Transverse colon (tissue), 4 donors: Measurements from ENCODE around the gene CGNL1. TPM values are rescaled to one million over a fixed set of nuclear protein-coding genes. Genes with fewer than 3 reads are reported as not detected.

Experiments used
- DNase-seq: peaks from one replicate; pipeline ENCODE4 v3.0.0-alpha.2; 2019
- H3K27ac ChIP-seq, 4 donors: fragments of 200-600 bp; sonication (generic); 2 replicates each; pipeline ENCODE4 v1.5.1; 2016 to 2018; ENCODE audit warnings: inconsistent platforms in 4 of 4
- H3K27me3 ChIP-seq: fragments of 200-600 bp; sonication (generic); 2 replicates; pipeline ENCODE4 v1.5.1; 2017; ENCODE audit warnings: inconsistent platforms
- H3K36me3 ChIP-seq, 4 donors: fragments of 200-600 bp; sonication (generic); 2 replicates each; pipeline ENCODE4 v1.5.1; 2017 to 2019; ENCODE audit warnings: inconsistent platforms in 4 of 4
- H3K4me1 ChIP-seq, 4 donors: fragments of 200-600 bp; sonication (generic); 2 replicates each; pipeline ENCODE4 v1.5.1; 2017 to 2020; ENCODE audit warnings: inconsistent platforms in 4 of 4
- H3K4me3 ChIP-seq, 4 donors: fragments of 200-600 bp; sonication (generic); 1 replicate in 1 of 4; 2 replicates in 3 of 4; pipeline versions ENCODE4 v1.5.1 to v1.6.1; 2017 to 2019; ENCODE audit warnings: inconsistent platforms in 4 of 4
- H3K9me3 ChIP-seq, 2 donors: fragments of 200-600 bp; sonication (generic); 2 replicates each; pipeline ENCODE4 v1.5.1; 2017 to 2019; ENCODE audit warnings: inconsistent platforms in 2 of 2
- EP300 ChIP-seq: sonication (generic); formaldehyde crosslinking; IDR thresholded peaks from one replicate; pipeline ENCODE4 v1.6.1; 2017; ENCODE audit warnings: antibody characterized with exemption, low read depth
- POLR2A ChIP-seq: fragments of 450-650 bp; IDR thresholded peaks from one replicate; pipeline ENCODE4 v1.6.1; 2016; ENCODE audit warnings: antibody characterized with exemption, mild to moderate bottlenecking, moderate library complexity
- POLR2AphosphoS5 ChIP-seq, 3 donors: sonication (generic); formaldehyde crosslinking; IDR thresholded peaks; one replicate each; pipeline ENCODE4 v1.6.1; 2016; ENCODE audit warnings: antibody characterized with exemption in 3 of 3
- WGBS, 2 donors: methylation state at CpG; one replicate each; pipeline ENCODE4 v1.1.5; 2018; ENCODE audit warnings: low coverage in 1 of 2; 5-methylcytosine and 5-hydroxymethylcytosine counted together
- in situ Hi-C, 4 donors: fragments of 200-750 bp; cut with MboI; loops; one replicate each; pipeline versions ENCODE4 v1.15.0 to v1.15.1; 2017; ENCODE audit warnings: low sequenced_read_pairs in 3 of 4, low pct_ligation_motif_present in 1 of 4, low pct_unique_long_range_greater_than_20kb in 1 of 4
- intact Hi-C: fragments of 100-400 bp; cut with DNase I; formaldehyde crosslinking; loops from one replicate; pipeline ENCODE4 v1.15.1; 2023; ENCODE audit warnings: low total_unique reads
- small RNA-seq, 4 donors: library from RNA; depleted of rRNA; stranded (forward); fragments of <200 nt; gene quantifications; one replicate each; pipeline ENCODE3, GENCODE V24; 2016
- total RNA-seq, 4 donors: library from RNA; depleted of rRNA; stranded (reverse); fragments of >200 nt; gene quantifications; one replicate each; pipeline ENCODE4 v1.1.0, GENCODE V29; 2016
- TF ChIP-seq, protein P1 (sequence below), 5 experiments: fragments of 200-600 bp in 3 of 5; fragments of 450-650 bp in 2 of 5; sonication (generic) in 3 of 5; IDR thresholded peaks; 1 replicate in 2 of 5; 2 replicates in 3 of 5; pipeline ENCODE4 v1.5.1; 2016 to 2017; ENCODE audit warnings: antibody characterized with exemption in 5 of 5, inconsistent platforms in 3 of 5, mild to moderate bottlenecking in 2 of 5, moderate library complexity in 1 of 5

Gene CGNL1
- total RNA-seq, 4 donors from 2014 or later, result 1.1 to 2.2 (median 1.8) TPM

DNA sequence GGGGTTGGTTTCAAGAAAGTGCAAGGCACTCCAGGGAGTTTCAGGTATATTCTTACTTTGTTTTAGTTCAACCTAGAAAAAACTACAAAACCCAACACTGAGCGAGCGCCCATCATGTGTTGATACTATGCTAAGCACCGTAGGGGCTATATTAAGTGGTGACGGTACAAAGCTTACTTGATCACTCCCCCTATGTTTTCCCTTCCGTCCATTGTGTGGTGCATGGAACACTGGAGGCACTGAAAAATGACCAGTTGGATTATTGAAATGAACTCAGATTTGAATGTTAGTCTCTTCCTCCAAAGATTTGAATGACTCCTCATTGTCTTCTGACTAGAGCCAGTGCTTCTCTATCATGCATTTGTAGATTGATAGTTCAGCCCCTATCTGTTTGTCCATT lies 222.0 kb downstream of the CGNL1 start:
- H3K27me3 ChIP-seq, result no peaks in the 10 kb centered on the region
- DNase-seq, result no peak
- peak overlapping the region in 2 of 4 donors; percentile 18 to 44 for H3K27ac ChIP-seq
- no peaks in the 10 kb centered on the region for H3K36me3 ChIP-seq
- peaks cover 9 to 40% (median 20%) of the 10 kb centered on the region in 4 donors for H3K4me1 ChIP-seq
- WGBS, 2 donors, result 93 to 95% methylated on average over 4 to 5 of the region's 5 CpGs
- no peak for TF ChIP-seq POLR2AphosphoS5 (IDR thresholded peaks at IDR 0.05)
- no peak for TF ChIP-seq EP300
- no peak for TF ChIP-seq POLR2A
- TF ChIP-seq, protein P1, sequence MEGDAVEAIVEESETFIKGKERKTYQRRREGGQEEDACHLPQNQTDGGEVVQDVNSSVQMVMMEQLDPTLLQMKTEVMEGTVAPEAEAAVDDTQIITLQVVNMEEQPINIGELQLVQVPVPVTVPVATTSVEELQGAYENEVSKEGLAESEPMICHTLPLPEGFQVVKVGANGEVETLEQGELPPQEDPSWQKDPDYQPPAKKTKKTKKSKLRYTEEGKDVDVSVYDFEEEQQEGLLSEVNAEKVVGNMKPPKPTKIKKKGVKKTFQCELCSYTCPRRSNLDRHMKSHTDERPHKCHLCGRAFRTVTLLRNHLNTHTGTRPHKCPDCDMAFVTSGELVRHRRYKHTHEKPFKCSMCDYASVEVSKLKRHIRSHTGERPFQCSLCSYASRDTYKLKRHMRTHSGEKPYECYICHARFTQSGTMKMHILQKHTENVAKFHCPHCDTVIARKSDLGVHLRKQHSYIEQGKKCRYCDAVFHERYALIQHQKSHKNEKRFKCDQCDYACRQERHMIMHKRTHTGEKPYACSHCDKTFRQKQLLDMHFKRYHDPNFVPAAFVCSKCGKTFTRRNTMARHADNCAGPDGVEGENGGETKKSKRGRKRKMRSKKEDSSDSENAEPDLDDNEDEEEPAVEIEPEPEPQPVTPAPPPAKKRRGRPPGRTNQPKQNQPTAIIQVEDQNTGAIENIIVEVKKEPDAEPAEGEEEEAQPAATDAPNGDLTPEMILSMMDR (IDR thresholded peaks at IDR 0.05), result no peak
- intact Hi-C loops (no loop called here), in situ Hi-C loops (no loop called here)
- no peaks in the 10 kb centered on the region for H3K9me3 ChIP-seq
- no peak overlapping the region for H3K4me3 ChIP-seq

DNA sequence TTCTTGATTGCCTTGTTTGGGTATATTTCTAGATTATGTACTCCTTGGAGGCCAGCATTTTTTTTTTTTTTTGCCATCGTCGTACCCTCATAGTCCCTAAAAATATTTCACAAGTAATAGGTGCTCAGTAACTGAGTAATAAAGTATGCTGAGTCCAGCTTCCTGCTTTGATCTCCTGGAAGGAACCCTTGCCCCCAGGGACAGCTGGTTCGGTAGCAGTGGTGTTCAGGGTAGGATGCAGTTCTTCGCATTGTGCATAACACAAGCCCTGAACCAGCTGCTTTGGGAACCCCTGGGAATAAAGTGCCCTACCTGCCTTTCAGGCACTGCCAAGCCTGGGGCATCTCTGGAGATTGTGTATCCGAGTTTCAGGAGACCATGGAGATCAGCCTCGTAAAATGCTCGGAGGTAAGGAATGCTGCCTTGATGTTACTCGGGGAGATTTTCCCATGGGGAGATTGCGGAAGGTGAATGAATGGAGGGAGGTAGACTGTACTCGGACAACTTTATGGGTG lies 223.0 kb downstream of the CGNL1 start:
- intact Hi-C loops, result no loop called here
- Histone ChIP-seq H3K4me1 (peaks cover 9 to 40% (median 19%) of the 10 kb centered on the region in 4 donors), H3K36me3 (no peaks in the 10 kb centered on the region), H3K4me3 (no peak overlapping the region), H3K9me3 (no peaks in the 10 kb centered on the region), H3K27me3 (no peaks in the 10 kb centered on the region), H3K27ac (peak overlapping the region in 3 of 4 donors; percentile 4 to 22 (median 18))
- DNase-seq, result no peak
- WGBS, 2 donors, result 65 to 68% methylated on average over 6 to 10 of the region's 10 CpGs
- in situ Hi-C loops, result no loop called here
- TF ChIP-seq POLR2AphosphoS5 (IDR thresholded peaks at IDR 0.05), result peak in 1 of 3 donors; percentile 16
- TF ChIP-seq, protein P1 (IDR thresholded peaks at IDR 0.05), result no peak

DNA sequence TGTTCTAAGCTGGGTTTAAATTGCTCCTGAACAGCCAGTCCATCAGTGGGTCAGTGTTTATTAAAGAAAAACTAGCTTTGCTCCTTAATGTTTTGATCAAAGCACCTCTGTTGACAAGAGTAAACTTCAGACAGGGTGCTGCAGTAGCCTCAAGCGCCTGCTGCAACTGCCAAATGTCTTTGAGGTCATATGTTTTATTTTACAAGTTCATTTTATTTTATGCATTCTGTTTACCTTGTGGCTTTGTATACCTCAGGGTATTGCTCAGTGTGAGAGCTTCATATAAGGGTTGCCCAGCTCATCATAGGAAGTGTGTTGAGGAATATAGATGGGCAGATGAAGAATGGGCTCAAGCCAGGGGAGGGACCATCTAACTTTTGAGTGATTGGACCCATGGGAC lies 223.9 kb downstream of the CGNL1 start:
- no peak for DNase-seq
- H3K36me3 ChIP-seq, result no peaks in the 10 kb centered on the region
- WGBS, 2 donors, result 25 to 60% methylated on average over 1 of the region's 1 CpG
- peaks cover 8 to 32% (median 12%) of the 10 kb centered on the region in 4 donors for H3K4me1 ChIP-seq
- H3K4me3 ChIP-seq, result no peak overlapping the region
- intact Hi-C loops, result no loop called here
- TF ChIP-seq POLR2A, result no peak
- TF ChIP-seq, protein P1 (IDR thresholded peaks at IDR 0.05), result no peak
- TF ChIP-seq POLR2AphosphoS5 (IDR thresholded peaks at IDR 0.05), result no peak
- TF ChIP-seq EP300, result no peak
- in situ Hi-C loops, result no loop called here
- no peaks in the 10 kb centered on the region for H3K9me3 ChIP-seq
- H3K27me3 ChIP-seq, result no peaks in the 10 kb centered on the region
- no peak overlapping the region for H3K27ac ChIP-seq

Small RNA genes lying within 50 kb of the gene (small RNA-seq; reads per million reads assigned to genes)
- gene RNU6-844P, result 0 reads per million in 4 donors

Other genes starting within 250 kb of the CGNL1 start
- gene MYZAP, start 215.4 kb downstream of the CGNL1 start, total RNA-seq, result 10 to 100 TPM in 2 of 4 donors, 1 to 10 TPM in 1, under 1 TPM in 1; 1.00 to 24.3 (median 10.7) TPM